TTC549 (cell line): ENCODE data around the gene CMYA5.

Experiments
- FAIRE-seq: peaks from 2 replicates; lab custom pipeline; 2012; peaks lifted over from hg19 to GRCh38; lab: Jason Lieb, UNC

The CMYA5 gene

DNA sequence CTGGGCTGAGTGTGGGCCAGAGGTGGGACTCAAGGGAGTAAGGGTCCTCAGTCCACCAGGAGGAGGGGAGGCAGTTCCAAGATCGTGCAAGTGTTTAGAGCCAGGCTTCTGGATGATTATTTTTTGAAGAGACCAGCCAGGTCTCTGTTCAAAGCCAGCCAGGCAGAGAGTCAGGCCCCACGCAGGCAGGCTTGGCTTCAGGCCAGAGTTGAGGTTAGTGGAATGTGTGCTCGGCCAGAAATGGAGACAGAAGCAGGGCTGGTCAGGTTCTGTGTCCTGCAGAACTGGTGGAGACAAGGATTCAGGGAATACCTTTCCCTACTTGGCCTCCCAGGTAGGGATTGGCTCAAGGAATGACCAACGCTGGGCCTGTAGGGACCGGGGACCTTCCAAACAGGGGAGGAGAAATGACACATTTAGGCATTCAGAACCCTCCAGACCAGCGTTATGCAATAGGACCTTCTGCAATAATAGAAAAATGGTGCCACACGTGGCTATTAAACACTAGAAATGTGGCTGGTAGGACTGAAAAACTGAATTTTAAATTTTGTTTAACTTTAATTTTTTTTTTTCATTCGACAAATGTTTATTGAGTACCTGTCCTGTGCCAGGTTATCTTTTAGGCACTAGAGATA, 106.2 kb downstream of the CMYA5 start:
- no peak for FAIRE-seq

DNA sequence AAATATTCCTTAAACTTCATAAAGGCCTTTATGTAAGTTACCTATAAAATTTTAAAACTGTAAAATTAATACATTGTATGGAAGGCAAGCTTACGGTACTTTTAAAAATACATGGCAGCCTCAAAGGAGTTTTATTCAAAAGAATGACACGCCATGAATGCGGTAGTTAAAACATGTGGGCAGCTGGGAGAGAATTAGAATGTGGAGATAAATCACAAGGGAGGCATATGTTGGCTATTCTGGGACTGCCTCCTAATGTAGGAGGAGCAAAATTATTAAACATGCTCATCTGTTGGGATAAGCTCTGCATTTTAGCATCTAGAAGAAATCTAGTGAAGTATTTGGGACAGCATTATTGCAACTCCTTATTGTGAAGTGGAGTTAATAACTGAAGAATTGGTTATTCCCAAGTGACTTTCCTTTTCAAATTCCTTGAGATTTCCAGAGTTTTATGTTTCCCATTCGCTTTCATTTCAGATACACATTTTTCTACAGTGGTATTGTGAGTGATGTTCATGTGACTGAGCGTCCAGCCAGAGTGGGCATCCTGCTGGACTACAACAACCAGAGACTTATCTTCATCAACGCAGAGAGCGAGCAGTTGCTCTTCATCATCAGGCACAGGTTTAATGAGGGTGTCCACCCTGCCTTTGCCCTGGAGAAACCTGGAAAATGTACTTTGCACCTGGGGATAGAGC, 109.4 kb downstream of the CMYA5 start:
- no peak for FAIRE-seq

DNA sequence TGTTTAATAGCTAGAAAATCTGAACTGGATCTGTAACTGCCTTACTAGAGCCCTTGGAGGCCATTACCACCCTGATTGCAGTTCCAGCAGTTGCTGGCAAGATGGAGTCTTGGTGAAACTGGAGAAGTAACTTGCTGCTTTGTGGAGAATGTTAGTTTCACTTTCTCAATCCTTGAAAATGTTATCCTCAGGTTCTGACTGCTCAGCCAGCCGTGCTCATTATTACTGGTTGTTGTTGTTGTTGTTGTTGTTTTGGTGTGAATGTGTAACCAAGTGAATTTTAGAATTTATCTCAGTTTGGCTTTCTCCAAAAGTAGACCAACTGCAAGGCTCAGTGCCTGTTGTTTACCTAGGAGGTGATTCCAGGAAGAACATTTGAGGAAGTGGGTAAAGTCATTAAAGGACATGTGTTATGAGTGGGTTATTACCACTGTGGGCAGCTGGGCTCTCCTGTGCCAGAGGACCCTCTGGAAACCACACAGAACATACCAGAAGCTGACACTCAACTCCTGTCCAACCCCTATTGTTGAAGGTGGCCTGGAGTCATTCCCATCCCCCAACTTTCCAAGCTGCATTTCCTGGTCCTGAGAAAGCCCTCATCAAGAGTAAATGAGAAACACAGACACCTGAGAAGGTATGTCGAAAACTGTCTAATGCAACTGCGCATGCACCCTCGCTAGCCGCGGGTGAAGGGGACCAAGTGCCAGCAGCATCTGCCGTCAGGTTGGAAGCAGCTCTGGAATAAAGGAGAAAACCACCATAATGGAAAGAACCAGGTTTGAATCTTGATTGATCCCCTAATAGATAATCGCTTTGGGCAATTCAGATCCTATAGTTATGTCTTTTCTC, 111.6 kb downstream of the CMYA5 start:
- no peak for FAIRE-seq

GRCh38 chr5:79802406-79802805, 112.8 kb downstream of the CMYA5 start:
- no peak for FAIRE-seq

GRCh38 chr5:79803007-79803406, 113.4 kb downstream of the CMYA5 start:
- no peak for FAIRE-seq

- FAIRE-seq: no peak
Measured at GRCh38 chr5:79806741-79807140, 117.1 kb downstream of the CMYA5 start.

- no peak for FAIRE-seq
Measured at GRCh38 chr5:79809743-79810142, 120.1 kb downstream of the CMYA5 start.

DNA sequence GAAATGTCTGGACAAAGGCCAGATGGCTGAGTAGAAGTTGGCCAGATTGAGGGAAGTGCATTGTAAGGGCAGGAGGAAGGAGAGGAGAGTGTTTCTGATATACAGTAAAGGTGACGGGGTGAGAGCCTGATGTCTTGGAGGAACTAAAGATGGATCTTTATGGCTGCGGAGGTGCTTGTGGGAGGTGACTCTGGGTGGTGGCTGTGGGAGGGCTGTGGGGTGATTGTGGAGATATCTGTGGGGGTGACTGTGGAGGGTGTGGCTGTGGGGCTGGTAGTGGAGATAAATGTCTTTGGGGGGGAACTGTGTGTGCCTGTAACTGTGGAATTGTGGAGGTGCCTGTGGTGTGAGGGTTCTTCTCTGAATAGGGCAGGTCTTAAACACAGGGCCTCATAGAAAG, 121.4 kb downstream of the CMYA5 start:
- FAIRE-seq: no peak

GRCh38 chr5:79811904-79812303, 122.3 kb downstream of the CMYA5 start:
- no peak for FAIRE-seq

GRCh38 chr5:79814699-79815098, 125.1 kb downstream of the CMYA5 start:
- no peak for FAIRE-seq

DNA sequence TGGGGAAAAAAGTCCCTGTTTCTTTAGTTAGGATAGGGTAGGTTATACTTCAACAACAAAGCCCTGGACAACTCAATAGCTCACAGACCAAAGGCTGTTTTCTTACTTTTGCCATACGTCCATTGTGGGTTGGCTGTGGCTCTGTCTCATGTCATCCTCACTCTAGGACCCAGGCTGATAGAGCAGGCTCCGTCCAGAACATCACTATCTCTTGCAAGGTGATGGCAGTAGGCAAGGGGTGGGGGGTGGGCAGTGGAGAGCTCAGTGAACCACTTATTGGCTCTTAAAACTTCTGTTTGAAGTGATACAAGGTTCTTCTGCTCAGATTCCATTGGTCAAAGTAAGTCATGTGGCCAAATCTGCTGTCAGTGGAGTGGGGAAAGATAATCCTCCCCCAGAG, 126.4 kb downstream of the CMYA5 start:
- FAIRE-seq: no peak

- FAIRE-seq: no peak
Measured at GRCh38 chr5:79820648-79821047, 131.0 kb downstream of the CMYA5 start.

- no peak for FAIRE-seq
Measured at GRCh38 chr5:79824444-79824843, 134.8 kb downstream of the CMYA5 start.

DNA sequence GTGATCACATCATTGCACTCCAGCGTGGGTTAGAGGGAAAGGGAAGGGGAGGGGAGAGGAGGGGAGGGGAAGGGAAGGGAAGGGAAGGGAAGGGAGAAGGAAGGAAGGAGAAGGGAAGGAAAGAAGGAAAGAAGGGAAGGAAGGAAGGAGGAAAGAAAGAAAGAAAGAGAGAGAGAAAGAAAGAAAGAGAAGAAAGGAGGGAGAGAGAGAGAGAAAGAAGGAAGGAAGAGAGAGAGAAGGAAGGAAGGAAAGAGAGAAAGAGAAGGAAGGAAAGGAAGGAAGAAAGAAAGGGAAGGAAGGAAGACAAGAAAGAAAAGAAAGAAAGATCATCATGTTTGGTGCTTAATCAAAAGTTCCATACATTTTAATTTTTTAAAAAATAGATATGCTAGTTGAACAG, 136.2 kb downstream of the CMYA5 start:
- no peak for FAIRE-seq

- no peak for FAIRE-seq
Measured at GRCh38 chr5:79827159-79827629, 137.6 kb downstream of the CMYA5 start.

GRCh38 chr5:79829260-79829659, 139.6 kb downstream of the CMYA5 start:
- FAIRE-seq: no peak

GRCh38 chr5:79831381-79832309, 142.0 kb downstream of the CMYA5 start:
- no peak for FAIRE-seq

GRCh38 chr5:79832911-79833310, 143.3 kb downstream of the CMYA5 start:
- FAIRE-seq: no peak

DNA sequence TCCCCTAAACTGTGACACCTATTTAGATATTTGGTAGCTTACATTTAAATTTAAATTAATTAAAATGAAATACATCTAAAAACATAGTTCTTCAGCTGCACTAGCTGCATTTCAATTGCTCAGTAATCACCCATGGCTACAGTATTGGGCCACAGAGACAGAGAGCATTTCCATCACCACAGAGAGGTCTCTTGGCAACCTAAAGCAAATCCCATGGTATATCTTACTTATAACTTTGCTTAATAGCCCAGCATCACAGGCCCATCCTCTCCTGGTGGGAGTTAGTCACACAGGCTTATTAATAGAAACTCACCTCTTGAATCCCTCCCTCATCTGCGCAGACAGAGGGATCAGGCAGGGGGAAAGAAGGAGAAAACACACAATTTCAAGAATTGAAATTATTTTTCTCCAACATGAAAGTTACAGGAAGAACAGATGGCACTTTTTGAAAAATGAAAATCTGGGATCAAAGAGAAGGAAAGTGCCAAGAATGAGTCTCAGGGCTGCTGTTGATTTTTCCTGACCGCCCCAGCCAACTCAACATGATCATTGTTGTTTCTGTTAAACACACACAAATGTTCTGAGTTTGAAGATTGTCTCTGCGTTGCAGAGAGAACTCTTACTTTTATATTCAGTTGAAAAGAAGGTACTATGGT, 144.6 kb downstream of the CMYA5 start:
- FAIRE-seq: no peak

GRCh38 chr5:79834754-79835714, 145.4 kb downstream of the CMYA5 start:
- no peak for FAIRE-seq
